Measurements from ENCODE around the gene PSIP1. TPM values are rescaled to one million over a fixed set of nuclear protein-coding genes. Genes with fewer than 3 reads are reported as not detected.
A peak's percentile ranks its signal among the peaks of the same experiment; 100 is the strongest.

The PSIP1 gene
- total and polyA plus RNA-seq, 4 donors: 14.8 to 75.1 (median 29.8) TPM

- H3K27ac ChIP-seq (ENCODE audit: low read depth in 1 of 2, low read length in 1 of 2): no peak overlapping the region
- WGBS, 2 donors: 43 to 53% methylated on average over 2 of the region's 2 CpGs
- peak; percentile 56 to 80 (median 72) for DNase-seq
These were observed 93.9 kb downstream of the PSIP1 start for GRCh38 chr9:15416880-15417279.

More at GRCh38 chr9:15416880-15417279, 93.9 kb downstream of the PSIP1 start:
- no peak for ATAC-seq (ENCODE audit: insufficient read depth, low FRiP score)
- TF ChIP-seq CTCF (IDR thresholded peaks at IDR 0.05; ENCODE audit: control extremely low read depth, extremely low read depth): no peak
- no peaks in the 10 kb centered on the region for H3K36me3 ChIP-seq (ENCODE audit: control insufficient read depth in 4 of 4, insufficient read depth in 4 of 4, low read length in 4 of 4)
- H3K9ac ChIP-seq (ENCODE audit: insufficient read depth in 1 of 2, low read length in 2 of 2): no peak overlapping the region
- no peaks in the 10 kb centered on the region for H3K9me3 ChIP-seq (ENCODE audit: control insufficient read depth in 4 of 4, insufficient read depth in 3 of 4, low read length in 3 of 4)
- H3K4me1 ChIP-seq (ENCODE audit: control insufficient read depth in 5 of 5, insufficient read depth in 5 of 5, low read length in 5 of 5): peaks cover 0 to 4% (median 0%) of the 10 kb centered on the region in 5 donors
- no peak overlapping the region for H3K4me3 ChIP-seq
- no peaks in the 10 kb centered on the region for H3K27me3 ChIP-seq (ENCODE audit: control insufficient read depth in 3 of 3, insufficient read depth in 3 of 3, low read length in 2 of 3)

Small RNA genes lying within 50 kb of the gene (small RNA-seq; reads per million reads assigned to genes)
- gene AL513423.1 (ENCODE audit: low replicate concordance) (not detected), gene RN7SL98P (ENCODE audit: low replicate concordance) (not detected), gene RNU6-246P (ENCODE audit: low replicate concordance) (not detected), gene RNU6-319P (ENCODE audit: low replicate concordance) (not detected)

Other genes with a start within 250 kb of the PSIP1 start
- 10 to 100 TPM; 26.6 to 30.0 TPM for gene TTC39B, start 203.8 kb downstream of the PSIP1 start, total RNA-seq
- 10 to 100 TPM in 1 of 2 donors, 1 to 10 TPM in 1; 4.2 to 11.8 TPM for gene TTC39B, start 203.8 kb downstream of the PSIP1 start, polyA plus RNA-seq
- 10 to 100 TPM; 23.6 to 75.5 TPM for gene SNAPC3, start 88.1 kb downstream of the PSIP1 start, total RNA-seq
- 10 to 100 TPM; 10.9 to 11.8 TPM for gene SNAPC3, start 88.1 kb downstream of the PSIP1 start, polyA plus RNA-seq
- gene CCDC171, start 42.1 kb upstream of the PSIP1 start, total RNA-seq: 10 to 100 TPM in 1 of 2 donors, 1 to 10 TPM in 1; 3.8 to 17.0 TPM
- 1 to 10 TPM in 1 of 2 donors, under 1 TPM in 1; 0.40 to 1.2 TPM for gene CCDC171, start 42.1 kb upstream of the PSIP1 start, polyA plus RNA-seq